AG10803 (cell line): ENCODE measurements around the gene ZNF284.

ENCODE experiments used
- DNase-seq: peaks from one replicate; pipeline ENCODE4 v3.0.0; 2010; ENCODE audit warnings: low read depth
- H3K4me3 ChIP-seq: 2 replicates; pipeline ENCODE4 v1.5.1; 2011; ENCODE audit warnings: mild to moderate bottlenecking, low read length, control low read depth
- CTCF ChIP-seq: conservative IDR thresholded peaks from 2 replicates; pipeline ENCODE4 v1.5.1; 2011; ENCODE audit warnings: mild to moderate bottlenecking, low read length, control low read depth, inconsistent platforms

Gene ZNF284

GRCh38 chr19:44069415-44069814 lies 2.5 kb upstream of the ZNF284 start:
- DNase-seq = no peak
- TF ChIP-seq CTCF = no peak
- H3K4me3 ChIP-seq = no peak overlapping the region

- no peak for DNase-seq
- peak overlapping the region; percentile 97 for H3K4me3 ChIP-seq
- 0 out of 2 replicates have a peak, but pooled peaks have one; percentile 10 for TF ChIP-seq CTCF
Measured at GRCh38 chr19:44072543-44073401, 813 bp downstream of the ZNF284 start.

GRCh38 chr19:44076325-44076724 lies 4.4 kb downstream of the ZNF284 start:
- DNase-seq = no peak
- no peak for TF ChIP-seq CTCF
- no peak overlapping the region for H3K4me3 ChIP-seq

GRCh38 chr19:44092108-44092507 lies 20.1 kb downstream of the ZNF284 start:
- no peak for TF ChIP-seq CTCF
- H3K4me3 ChIP-seq = no peak overlapping the region
- DNase-seq = no peak

GRCh38 chr19:44093931-44094765 lies 22.2 kb downstream of the ZNF284 start, which contains the start of gene ZNF224:
ZNF224 (plus strand) TSS chr19:44094361; CDS start chr19:44097874, 3,513 bp downstream.
- peak; percentile 87 for DNase-seq
- no peak for TF ChIP-seq CTCF
- peak within 1 kb of the TSS; percentile 89 for H3K4me3 ChIP-seq

GRCh38 chr19:44107751-44108150 lies 35.8 kb downstream of the ZNF284 start:
- DNase-seq = no peak
- no peak overlapping the region for H3K4me3 ChIP-seq
- no peak for TF ChIP-seq CTCF
